GM12878 (cell line): Measurements from ENCODE around the gene SCT. TPM values are rescaled to one million over a fixed set of nuclear protein-coding genes. Genes with fewer than 3 reads are reported as not detected.

Experiments used
- ATAC-seq: fragments of 200-7000 bp; cut with Tn5 transposase; 3 replicates; pipeline ENCODE4 v1.9.1; 2020; ENCODE audit warnings: mild to moderate bottlenecking, moderate library complexity
- BruUV-seq: library from RNA; stranded (reverse); fragments of 400-500 nt; replicated peaks from 2 replicates; lab custom pipeline; 2021; lab: Mats Ljungman, UMichigan
- CTCF ChIA-PET: fragments of 300-600 bp; sonication (Branson Sonifier 250); formaldehyde crosslinking; extraction: SDS; loops from one replicate; lab custom pipeline; 2021; ENCODE audit warnings: inconsistent platforms; lab: Yijun Ruan, JAX
- POLR2A ChIA-PET: fragments of 350-600 bp; formaldehyde crosslinking; extraction: SDS; loops from one replicate; lab custom pipeline; 2021; ENCODE audit warnings: inconsistent platforms; lab: Charles Lee
- RAD21 ChIA-PET: fragments of 300-600 bp; sonication (Branson Sonifier 250); formaldehyde crosslinking; loops from one replicate; lab custom pipeline; 2023; ENCODE audit warnings: antibody characterized with exemption; ENCODE audit not compliant: unreplicated experiment; lab: Charles Lee
- SMC1A ChIA-PET: fragments of 300-600 bp; sonication (Branson Sonifier 250); formaldehyde crosslinking; loops from one replicate; lab custom pipeline; 2023; ENCODE audit not compliant: unreplicated experiment, uncharacterized antibody; lab: Charles Lee
- DNase-seq: peaks from one replicate; pipeline ENCODE4 v3.0.0-alpha.2; 2011; ENCODE audit warnings: low read depth, low spot score
- FAIRE-seq: peaks from 3 replicates; lab custom pipeline; 2011; peaks lifted over from hg19 to GRCh38; lab: Jason Lieb, UNC
- H2AFZ ChIP-seq: 2 replicates; pipeline ENCODE4 v1.6.0; 2011; ENCODE audit warnings: low read depth, low read length, control low read depth; ENCODE audit not compliant: control insufficient read depth
- H3K27ac ChIP-seq: 2 replicates; pipeline ENCODE4 v1.5.1; 2011; ENCODE audit warnings: control low read depth; ENCODE audit not compliant: control insufficient read depth, insufficient read depth
- H3K27me3 ChIP-seq, 2 experiments: replicated peaks in 1 of 2; 2 replicates each; pipeline versions ENCODE4 v1.6.0 to v1.6.1; 2011; ENCODE audit warnings: low read length in 1 of 2; ENCODE audit not compliant: control insufficient read depth in 2 of 2, insufficient read depth in 2 of 2
- H3K36me3 ChIP-seq, 2 experiments: 2 replicates each; pipeline ENCODE4 v1.5.1; 2011; ENCODE audit warnings: low read length in 1 of 2; ENCODE audit not compliant: control insufficient read depth in 2 of 2, insufficient read depth in 2 of 2
- H3K4me1 ChIP-seq: 2 replicates; pipeline ENCODE4 v1.6.1; 2011; ENCODE audit warnings: mild to moderate bottlenecking, low read length, moderate library complexity, mixed read lengths; ENCODE audit not compliant: control insufficient read depth, insufficient read depth
- H3K4me2 ChIP-seq: 2 replicates; pipeline ENCODE4 v1.6.0; 2011; ENCODE audit warnings: control low read depth; ENCODE audit not compliant: control insufficient read depth, insufficient read depth
- H3K4me3 ChIP-seq: fragments of 200-600 bp; sonication (generic); 2 replicates; pipeline ENCODE4 v1.5.1; 2016
- H3K79me2 ChIP-seq: 2 replicates; pipeline ENCODE4 v1.6.0; 2011; ENCODE audit warnings: low read length; ENCODE audit not compliant: control insufficient read depth, insufficient read depth
- H3K9ac ChIP-seq: 2 replicates; pipeline ENCODE4 v1.8.0; 2011; ENCODE audit warnings: low read length, control low read depth, mixed read lengths; ENCODE audit not compliant: control insufficient read depth, insufficient read depth
- H3K9me3 ChIP-seq: replicated peaks from 3 replicates; pipeline ENCODE4 v1.5.1; 2011; ENCODE audit warnings: mild to moderate bottlenecking, low read length; ENCODE audit not compliant: control insufficient read depth, insufficient read depth
- H4K20me1 ChIP-seq: 2 replicates; pipeline ENCODE4 v1.6.0; 2011; ENCODE audit not compliant: control insufficient read depth, insufficient read depth
- CBX5 ChIP-seq: sonication (generic); IDR thresholded peaks from 2 replicates; pipeline ENCODE4 v1.6.1; 2016; ENCODE audit warnings: low read depth, moderate library complexity, mild to moderate bottlenecking, inconsistent platforms
- HSF1 ChIP-seq: fragments of 150-350 bp; IDR thresholded peaks from 2 replicates; pipeline ENCODE4 v1.6.1; 2014; ENCODE audit warnings: mild to moderate bottlenecking, low read depth, low read length
- SIN3A ChIP-seq: IDR thresholded peaks from 2 replicates; pipeline ENCODE4 v1.6.1; 2012; ENCODE audit warnings: low read depth, low read length, improper control_type of control experiment
- ZNF622 ChIP-seq: fragments of 450-650 bp; IDR thresholded peaks from 2 replicates; pipeline ENCODE4 v1.6.1; 2017; ENCODE audit warnings: mild to moderate bottlenecking, inconsistent platforms
- WGBS: methylation state at CpG from one replicate; pipeline ENCODE4 v1.1.6; 2016; ENCODE audit warnings: low lambda C conversion rate; ENCODE audit not compliant: insufficient replicate concordance, insufficient coverage; ENCODE audit errors: missing lambda C conversion rate; 5-methylcytosine and 5-hydroxymethylcytosine counted together
- in situ Hi-C: fragments of 300-500 bp; cut with MboI; formaldehyde crosslinking; loops from 9 replicates; pipeline ENCODE4 v1.14.3; 2018; ENCODE audit warnings: mixed read lengths
- intact Hi-C: fragments of 100-400 bp; cut with micrococcal nuclease; formaldehyde crosslinking; loops from one replicate; pipeline ENCODE4 v1.14.2; 2022; ENCODE audit not compliant: unreplicated experiment
- polyA plus RNA-seq, 11 experiments: library from polyadenylated mRNA; depleted of rRNA in 4 of 11; unstranded in 6 of 11; stranded (reverse) in 5 of 11; fragments of >200 nt; fragmentation: Nextera tagmentation in 4 of 11; fragmentation: Illumina TruSeq in 1 of 11; extraction: Ambion mirVana in 4 of 11; extraction: Trizol in 1 of 11; gene quantifications; 1 replicate in 1 of 11; 2 replicates in 10 of 11; pipeline versions ENCODE4 v1.2.1 to v1.2.3, GENCODE V29; 2011 to 2016; ENCODE audit warnings: inconsistent platforms in 2 of 11, missing spikeins in 2 of 11, low read depth in 1 of 11
- total RNA-seq, 4 experiments: library from RNA; depleted of rRNA in 3 of 4; stranded (reverse); fragments of >200 nt in 3 of 4; fragmentation: Illumina TruSeq in 1 of 4; extraction: Trizol in 1 of 4; gene quantifications; 2 replicates each; pipeline versions ENCODE4 v1.2.1 to v1.2.3, GENCODE V29; 2013 to 2021
- TF ChIP-seq, protein P1 (sequence below): IDR thresholded peaks from 2 replicates; pipeline ENCODE4 v1.6.1; 2011; ENCODE audit warnings: borderline replicate concordance, low read depth, mild to moderate bottlenecking, moderate library complexity, low read length; ENCODE audit not compliant: insufficient read depth, poor library complexity, severe bottlenecking

Gene SCT
- total and polyA plus RNA-seq, 10 of the 15 experiments (the other 5 are each of a cell fraction or from before 2014, with no cell fraction given) = not detected

DNA sequence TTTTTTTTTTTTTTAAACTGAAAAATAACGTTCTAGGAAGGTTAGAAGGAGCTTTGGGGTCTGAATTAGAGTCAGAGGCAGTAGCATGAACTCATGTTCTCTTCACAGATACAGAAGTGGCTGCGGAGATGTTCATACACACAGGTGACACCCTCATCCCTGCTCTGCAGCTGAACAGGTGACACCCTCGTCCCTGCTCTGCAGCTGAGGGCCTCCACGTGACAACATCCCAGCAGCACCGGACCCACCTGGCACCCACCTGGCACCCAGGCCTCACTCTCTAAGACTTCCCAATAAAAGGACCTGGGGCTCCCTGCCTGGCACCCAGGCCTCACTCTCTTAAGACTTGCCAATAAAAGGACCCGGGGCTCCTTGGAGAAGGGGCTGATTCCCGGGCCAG lies 29.9 kb upstream of the SCT start:
- Histone ChIP-seq H3K36me3 (peaks cover 5 to 13% of the 10 kb centered on the region in 2 experiments; a peak in 3 of 4 replicates), H4K20me1 (no peaks in the 10 kb centered on the region), H3K27me3 (no peaks in the 10 kb centered on the region), H3K27ac (no peak overlapping the region), H3K9ac (no peak overlapping the region), H3K9me3 (no peaks in the 10 kb centered on the region), H3K4me1 (peaks cover 13% of the 10 kb centered on the region), H3K4me2 (no peak overlapping the region), H3K4me3 (no peak overlapping the region), H2AFZ (no peak overlapping the region), H3K79me2 (no peaks in the 10 kb centered on the region)
- intact Hi-C loops (no loop called here), in situ Hi-C loops (no loop called here)
- POLR2A ChIA-PET = no interaction called here
- CTCF ChIA-PET = interaction anchor here (9.5 kb wide), 1 partner anchor 68 kb away, joined by 91 read pairs; no protein-coding TSS in a partner anchor
- TF ChIP-seq CBX5 (no peak), SIN3A (no peak), ZNF622 (no peak), HSF1 (no peak)
- TF ChIP-seq, protein P1, sequence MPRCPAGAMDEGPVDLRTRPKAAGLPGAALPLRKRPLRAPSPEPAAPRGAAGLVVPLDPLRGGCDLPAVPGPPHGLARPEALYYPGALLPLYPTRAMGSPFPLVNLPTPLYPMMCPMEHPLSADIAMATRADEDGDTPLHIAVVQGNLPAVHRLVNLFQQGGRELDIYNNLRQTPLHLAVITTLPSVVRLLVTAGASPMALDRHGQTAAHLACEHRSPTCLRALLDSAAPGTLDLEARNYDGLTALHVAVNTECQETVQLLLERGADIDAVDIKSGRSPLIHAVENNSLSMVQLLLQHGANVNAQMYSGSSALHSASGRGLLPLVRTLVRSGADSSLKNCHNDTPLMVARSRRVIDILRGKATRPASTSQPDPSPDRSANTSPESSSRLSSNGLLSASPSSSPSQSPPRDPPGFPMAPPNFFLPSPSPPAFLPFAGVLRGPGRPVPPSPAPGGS = no peak
- ATAC-seq (no peak), DNase-seq (no peak), FAIRE-seq (no peak)
- 95% methylated on average over 7 of the region's 7 CpGs for WGBS
- RAD21 ChIA-PET = no interaction called here
- BruUV-seq = no TSS peak
- SMC1A ChIA-PET = interaction anchor here (1.1 kb wide), 1 partner anchor 25 kb away, joined by 3 read pairs; no protein-coding TSS in a partner anchor
